H1 (cell line): ENCODE measurements around the gene SLITRK3. TPM values are rescaled to one million over a fixed set of nuclear protein-coding genes. Genes with fewer than 3 reads are reported as not detected.

Experiments
- CTCF ChIA-PET: fragments of 300-600 bp; sonication (Branson Sonifier 250); formaldehyde crosslinking; loops from one replicate; lab custom pipeline; 2021; ENCODE audit not compliant: partially characterized antibody; lab: Charles Lee
- POLR2A ChIA-PET: fragments of 300-600 bp; sonication (Branson Sonifier 250); formaldehyde crosslinking; loops from one replicate; lab custom pipeline; 2021; ENCODE audit warnings: inconsistent platforms; ENCODE audit not compliant: partially characterized antibody; lab: Charles Lee
- DNase-seq, 2 experiments: peaks; one replicate each; pipeline versions ENCODE4 v3.0.0 to v3.0.0-alpha.2; 2010 to 2022; ENCODE audit warnings: low spot score in 2 of 2, low read depth in 1 of 2, mixed read lengths in 1 of 2
- FAIRE-seq: peaks from 2 replicates; lab custom pipeline; 2011; peaks lifted over from hg19 to GRCh38; lab: Jason Lieb, UNC
- H2AFZ ChIP-seq: 2 replicates; pipeline ENCODE4 v1.8.1; 2012; ENCODE audit warnings: low read length, inconsistent platforms
- H2AK5ac ChIP-seq: 2 replicates; pipeline ENCODE4 v1.6.1; 2013; ENCODE audit warnings: low read depth, low read length
- H2BK120ac ChIP-seq: replicated peaks from 2 replicates; pipeline ENCODE3; 2013; ENCODE audit warnings: low read depth, low read length, inconsistent platforms
- H2BK12ac ChIP-seq: 2 replicates; pipeline ENCODE4 v1.6.1; 2013; ENCODE audit warnings: low read depth, low read length
- H2BK15ac ChIP-seq: 2 replicates; pipeline ENCODE4 v1.6.1; 2013; ENCODE audit warnings: low read length
- H2BK20ac ChIP-seq: 2 replicates; pipeline ENCODE4 v1.6.1; 2013; ENCODE audit warnings: low read length
- H2BK5ac ChIP-seq: 2 replicates; pipeline ENCODE4 v1.6.1; 2013; ENCODE audit warnings: low read depth, low read length
- H3K14ac ChIP-seq: 2 replicates; pipeline ENCODE4 v1.6.1; 2013; ENCODE audit warnings: inconsistent platforms; ENCODE audit not compliant: insufficient read length
- H3K18ac ChIP-seq: 2 replicates; pipeline ENCODE4 v1.6.1; 2013; ENCODE audit warnings: low read length; ENCODE audit errors: extremely low read depth
- H3K23ac ChIP-seq: 2 replicates; pipeline ENCODE4 v1.6.1; 2013; ENCODE audit warnings: inconsistent platforms; ENCODE audit not compliant: insufficient read length
- H3K23me2 ChIP-seq: 2 replicates; pipeline ENCODE4 v1.6.1; 2013; ENCODE audit warnings: low read depth, low read length
- H3K27ac ChIP-seq: 2 replicates; pipeline ENCODE4 v1.6.1; 2011; ENCODE audit warnings: low read depth, low read length, inconsistent platforms
- H3K27me3 ChIP-seq, 4 experiments: replicated peaks in 1 of 4; 1 replicate in 1 of 4; 2 replicates in 3 of 4; pipeline versions ENCODE4 v1.6.1 to v1.8.1; 2011 to 2013; ENCODE audit warnings: low read length in 3 of 4, mild to moderate bottlenecking in 3 of 4, inconsistent platforms in 2 of 4, mixed read lengths in 2 of 4, moderate library complexity in 1 of 4; ENCODE audit not compliant: control insufficient read depth in 3 of 4, insufficient read depth in 3 of 4; ENCODE audit errors: extremely low read depth in 1 of 4
- H3K36me3 ChIP-seq, 4 experiments: 2 replicates each; pipeline versions ENCODE4 v1.6.1 to v1.8.1; 2011 to 2013; ENCODE audit warnings: mild to moderate bottlenecking in 4 of 4, low read length in 3 of 4, moderate library complexity in 2 of 4, control low read depth in 1 of 4, inconsistent platforms in 1 of 4; ENCODE audit not compliant: insufficient read depth in 4 of 4, control insufficient read depth in 2 of 4
- H3K4ac ChIP-seq: replicated peaks from 2 replicates; pipeline ENCODE3; 2013; ENCODE audit warnings: low read length, low read depth, mixed read lengths, inconsistent platforms; ENCODE audit not compliant: insufficient read length
- H3K4me1 ChIP-seq, 4 experiments: replicated peaks in 1 of 4; 1 replicate in 1 of 4; 2 replicates in 3 of 4; pipeline versions ENCODE4 v1.6.1 to v1.8.1; 2011 to 2013; ENCODE audit warnings: low read length in 3 of 4, inconsistent platforms in 2 of 4, mixed read lengths in 1 of 4; ENCODE audit not compliant: insufficient read depth in 4 of 4, control insufficient read depth in 3 of 4
- H3K4me2 ChIP-seq, 2 experiments: 2 replicates each; pipeline versions ENCODE4 v1.6.1 to v1.8.1; 2011 to 2013; ENCODE audit warnings: low read depth in 2 of 2, low read length in 2 of 2, control low read depth in 1 of 2, inconsistent platforms in 1 of 2, mild to moderate bottlenecking in 1 of 2; ENCODE audit not compliant: insufficient read depth in 1 of 2
- H3K4me3 ChIP-seq, 4 experiments: fragments of 200-600, 300-600 bp in 1 of 4; sonication (generic), shearing (Covaris generic), sonication (Bioruptor Twin) in 1 of 4; 2 replicates each; pipeline versions ENCODE4 v1.5.1 to v1.8.1; 2011 to 2016; ENCODE audit warnings: low read length in 4 of 4, low read depth in 3 of 4, control low read depth in 2 of 4, inconsistent platforms in 2 of 4, mild to moderate bottlenecking in 2 of 4, mixed read lengths in 1 of 4, moderate library complexity in 1 of 4; ENCODE audit not compliant: insufficient read depth in 2 of 4; ENCODE audit errors: extremely low read depth in 1 of 4
- H3K56ac ChIP-seq: replicated peaks from 2 replicates; pipeline ENCODE3; 2013; ENCODE audit warnings: low read depth, mild to moderate bottlenecking, mixed read lengths, low read length, inconsistent platforms; ENCODE audit not compliant: insufficient read length
- H3K79me1 ChIP-seq: 2 replicates; pipeline ENCODE4 v1.6.1; 2013; ENCODE audit warnings: low read depth, low read length, control low read depth
- H3K79me2 ChIP-seq, 2 experiments: 2 replicates each; pipeline versions ENCODE4 v1.6.1 to v1.8.1; 2012 to 2013; ENCODE audit warnings: low read length in 2 of 2, mild to moderate bottlenecking in 2 of 2, inconsistent platforms in 1 of 2; ENCODE audit not compliant: insufficient read depth in 2 of 2, control insufficient read depth in 1 of 2
- H3K9ac ChIP-seq, 4 experiments: replicated peaks in 1 of 4; 1 replicate in 1 of 4; 2 replicates in 3 of 4; pipeline versions ENCODE4 v1.6.1 to v1.8.1; 2011 to 2013; ENCODE audit warnings: low read depth in 3 of 4, low read length in 3 of 4, control low read depth in 2 of 4, mild to moderate bottlenecking in 2 of 4, moderate library complexity in 2 of 4, inconsistent platforms in 1 of 4; ENCODE audit errors: extremely low read depth in 1 of 4
- H3K9me3 ChIP-seq, 2 experiments: 2 replicates each; pipeline versions ENCODE4 v1.6.1 to v1.8.1; 2012 to 2013; ENCODE audit warnings: mild to moderate bottlenecking in 2 of 2, moderate library complexity in 2 of 2, control low read depth in 1 of 2, inconsistent platforms in 1 of 2, low read depth in 1 of 2, low read length in 1 of 2, mixed read lengths in 1 of 2; ENCODE audit not compliant: insufficient read depth in 2 of 2
- H4K20me1 ChIP-seq, 2 experiments: replicated peaks in 1 of 2; 2 replicates each; pipeline versions ENCODE3 to v1.8.1; 2011 to 2013; ENCODE audit warnings: inconsistent platforms in 2 of 2, low read length in 2 of 2, mild to moderate bottlenecking in 1 of 2; ENCODE audit not compliant: insufficient read depth in 2 of 2, control insufficient read depth in 1 of 2
- H4K5ac ChIP-seq: 2 replicates; pipeline ENCODE4 v1.6.1; 2013; ENCODE audit warnings: low read length, low read depth, mixed read lengths, inconsistent platforms; ENCODE audit not compliant: insufficient read length
- H4K8ac ChIP-seq: 2 replicates; pipeline ENCODE4 v1.8.0; 2013; ENCODE audit warnings: mild to moderate bottlenecking, moderate library complexity, low read length, inconsistent platforms; ENCODE audit not compliant: insufficient read depth; ENCODE audit errors: extremely low read depth
- H4K91ac ChIP-seq: replicated peaks from 2 replicates; pipeline ENCODE3; 2013; ENCODE audit warnings: low read length, mixed read lengths, inconsistent platforms; ENCODE audit not compliant: insufficient read length
- JUN ChIP-seq: IDR thresholded peaks from 2 replicates; pipeline ENCODE4 v1.6.1; 2011; ENCODE audit warnings: low read depth, mild to moderate bottlenecking, improper control_type of control experiment, low read length
- KDM4A ChIP-seq: IDR thresholded peaks from one replicate; pipeline ENCODE4 v1.7.1; 2012; ENCODE audit warnings: low read depth, mild to moderate bottlenecking, moderate library complexity, low read length, inconsistent platforms; ENCODE audit not compliant: severe bottlenecking
- RFX5 ChIP-seq: IDR thresholded peaks from 2 replicates; pipeline ENCODE4 v1.6.1; 2011; ENCODE audit warnings: low read depth, low read length, improper control_type of control experiment, borderline replicate concordance
- RXRA ChIP-seq: IDR thresholded peaks from 2 replicates; pipeline ENCODE4 v1.6.1; 2011; ENCODE audit warnings: low read depth, mild to moderate bottlenecking, low read length, moderate library complexity; ENCODE audit not compliant: insufficient read depth
- SP2 ChIP-seq: IDR thresholded peaks from 2 replicates; pipeline ENCODE4 v1.6.1; 2012; ENCODE audit warnings: mild to moderate bottlenecking, low read length, inconsistent platforms
- SRF ChIP-seq: IDR thresholded peaks from 2 replicates; pipeline ENCODE4 v1.6.1; 2011; ENCODE audit warnings: mild to moderate bottlenecking, low read depth, low read length, moderate library complexity
- TAF1 ChIP-seq: IDR thresholded peaks from 2 replicates; pipeline ENCODE4 v1.6.1; 2011; ENCODE audit warnings: mild to moderate bottlenecking, low read depth, low read length
- TBP ChIP-seq: IDR thresholded peaks from 2 replicates; pipeline ENCODE4 v1.6.1; 2011; ENCODE audit warnings: low read depth, low read length, improper control_type of control experiment
- TEAD4 ChIP-seq: IDR thresholded peaks from 2 replicates; pipeline ENCODE4 v1.6.1; 2012; ENCODE audit warnings: low read depth, low read length, inconsistent platforms, mixed read lengths
- ZNF274 ChIP-seq: IDR thresholded peaks from 2 replicates; pipeline ENCODE4 v1.7.0; 2012; ENCODE audit warnings: low read length, borderline replicate concordance; ENCODE audit errors: extremely low read depth
- WGBS, 2 experiments: shearing (Covaris generic) in 1 of 2; methylation state at CpG; one replicate each; pipeline versions ENCODE4 v1.1.6 to v1.1.7; 2013 to 2015; ENCODE audit warnings: low lambda C conversion rate in 2 of 2, mixed read lengths in 2 of 2, inconsistent platforms in 1 of 2, low coverage in 1 of 2, missing lambda C conversion rate in 1 of 2; ENCODE audit not compliant: insufficient replicate concordance in 2 of 2, insufficient coverage in 1 of 2, insufficient read length in 1 of 2; ENCODE audit errors: extremely low coverage in 1 of 2, missing lambda C conversion rate in 1 of 2; 5-methylcytosine and 5-hydroxymethylcytosine counted together
- polyA plus RNA-seq, 7 experiments: library from polyadenylated mRNA; depleted of rRNA in 3 of 7; stranded (reverse) in 5 of 7; unstranded in 2 of 7; fragments of >200 nt in 5 of 7; fragments of 200-250 nt in 2 of 7; gene quantifications; 1 replicate in 5 of 7; 2 replicates in 1 of 7; 4 replicates in 1 of 7; pipeline versions ENCODE4 v1.2.1 to v1.2.3, GENCODE V29; 2011 to 2013; ENCODE audit warnings: missing spikeins in 2 of 7, mixed read lengths in 2 of 7
- total RNA-seq: library from RNA; stranded (reverse); fragmentation: NEBNext Ultra II Directional; extraction: Animal tissue kit (Norgen Biotek cat#: 25700); gene quantifications from 2 replicates; pipeline ENCODE4 v1.2.1, GENCODE V29; 2021
- TF ChIP-seq, protein P1 (sequence below): IDR thresholded peaks from 2 replicates; pipeline ENCODE4 v1.6.1; 2011; ENCODE audit warnings: low read length, improper control_type of control experiment

Gene SLITRK3
- total and polyA plus RNA-seq, 2 of the 8 experiments (the other 6 are each of a cell fraction or from before 2014, with no cell fraction given): 0.71 to 3.4 TPM

DNA sequence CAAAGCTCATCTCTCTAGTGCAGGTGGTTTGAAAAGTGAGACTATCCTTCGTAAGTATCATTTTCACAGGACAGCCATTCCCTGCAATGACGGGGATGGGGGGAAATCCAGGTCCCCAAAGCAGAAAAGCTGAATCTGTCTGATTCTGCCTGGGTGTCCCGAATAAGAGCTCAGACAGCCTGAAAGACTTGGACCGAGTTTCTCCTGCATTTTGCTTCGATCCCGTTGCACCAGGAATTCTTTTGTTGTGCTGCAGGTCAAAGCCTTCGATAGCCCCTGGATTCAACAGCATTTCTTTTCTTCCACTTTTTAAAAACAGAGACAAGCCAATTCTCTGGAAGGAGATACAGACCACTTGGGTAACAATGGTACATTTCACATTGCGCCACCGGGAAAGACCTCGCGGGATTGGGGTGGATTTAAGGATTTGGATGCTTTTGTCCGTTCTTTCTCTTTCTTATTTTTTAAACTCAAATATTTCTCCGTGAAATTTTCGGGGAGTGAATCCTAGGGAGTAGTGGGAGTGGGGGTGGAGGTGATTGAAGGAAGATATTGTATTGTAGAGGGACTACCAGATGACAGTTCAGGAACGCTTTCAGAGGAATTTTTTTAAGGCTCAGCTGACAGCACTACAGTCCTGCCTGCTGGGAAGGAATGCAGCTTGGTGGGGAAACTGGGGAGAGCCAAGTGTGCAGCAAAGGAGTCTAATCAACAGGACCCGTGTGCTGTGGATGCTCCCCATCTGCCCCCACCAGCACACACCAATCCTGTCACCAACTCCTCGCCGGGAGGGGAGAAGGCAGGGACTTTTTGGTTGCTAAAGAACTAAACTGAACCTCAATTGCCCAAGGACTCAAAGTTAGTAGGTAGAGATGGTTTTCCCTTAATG, 2.6 kb downstream of the SLITRK3 start:
- 1% methylated on average over 18 of the region's 18 CpGs; no CpG with 5 or more reads in 1 of the 2 experiments for WGBS, 2 experiments
- H3K23ac ChIP-seq: no peak overlapping the region
- no peak overlapping the region for H2BK120ac ChIP-seq
- ChIA-PET POLR2A (no interaction called here), CTCF (interaction anchor here (0.7 to 2.3 kb wide), 6 partner anchors 13 to 119 kb away, joined by 3 to 22 read pairs (median 4); no protein-coding TSS in a partner anchor)
- FAIRE-seq (no peak), DNase-seq (no peak)
- H3K4me3 ChIP-seq: peak overlapping the region; percentile 83 to 85 (median 83)
- H3K9ac ChIP-seq: peak overlapping the region in 1 of 4 experiments; percentile 50; a peak in 1 of 7 replicates
- H4K8ac ChIP-seq: no peak overlapping the region
- no peak overlapping the region for H3K27ac ChIP-seq
- H2BK15ac ChIP-seq: peak overlapping the region; percentile 72; the same call in 1 of the 2 replicates
- H2AFZ ChIP-seq: peak overlapping the region; percentile 9; the same call in 1 of the 2 replicates
- no peaks in the 10 kb centered on the region for H3K79me2 ChIP-seq
- H4K5ac ChIP-seq: no peak overlapping the region
- H3K14ac ChIP-seq: no peak overlapping the region
- H3K36me3 ChIP-seq: no peaks in the 10 kb centered on the region
- H3K4me2 ChIP-seq: peak overlapping the region; percentile 87 to 99
- H2BK12ac ChIP-seq: peak overlapping the region; percentile 60; the same call in 1 of the 2 replicates
- no peak overlapping the region for H4K91ac ChIP-seq
- no peak overlapping the region for H2BK20ac ChIP-seq
- H3K27me3 ChIP-seq: peaks cover 6 to 41% (median 35%) of the 10 kb centered on the region in 4 experiments
- H3K9me3 ChIP-seq: no peaks in the 10 kb centered on the region
- H3K56ac ChIP-seq: no peak overlapping the region
- H3K4me1 ChIP-seq: peaks cover 0 to 13% (median 4%) of the 10 kb centered on the region in 4 experiments; a peak in 6 of 7 replicates
- peaks cover 33% of the 10 kb centered on the region for H3K23me2 ChIP-seq
- H3K79me1 ChIP-seq: no peaks in the 10 kb centered on the region; the same call in 1 of the 2 replicates
- peak overlapping the region; percentile 25; the same call in 1 of the 2 replicates for H3K18ac ChIP-seq
- no peaks in the 10 kb centered on the region for H4K20me1 ChIP-seq
- no peak overlapping the region for H3K4ac ChIP-seq
- H2AK5ac ChIP-seq: no peak overlapping the region
- H2BK5ac ChIP-seq: no peak overlapping the region
- TF ChIP-seq TAF1 (no peak), RFX5 (no peak), TBP (no peak), TEAD4 (peak; percentile 84), SRF (no peak), ZNF274 (no peak), KDM4A (peak; percentile 3), JUN (no peak), SP2 (no peak), RXRA (no peak)
- TF ChIP-seq, protein P1, sequence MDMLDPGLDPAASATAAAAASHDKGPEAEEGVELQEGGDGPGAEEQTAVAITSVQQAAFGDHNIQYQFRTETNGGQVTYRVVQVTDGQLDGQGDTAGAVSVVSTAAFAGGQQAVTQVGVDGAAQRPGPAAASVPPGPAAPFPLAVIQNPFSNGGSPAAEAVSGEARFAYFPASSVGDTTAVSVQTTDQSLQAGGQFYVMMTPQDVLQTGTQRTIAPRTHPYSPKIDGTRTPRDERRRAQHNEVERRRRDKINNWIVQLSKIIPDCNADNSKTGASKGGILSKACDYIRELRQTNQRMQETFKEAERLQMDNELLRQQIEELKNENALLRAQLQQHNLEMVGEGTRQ: no peak
